Endothelial cell (in vitro differentiated cells): ENCODE results near the gene APBA2. TPM values are rescaled to one million over a fixed set of nuclear protein-coding genes. Genes with fewer than 3 reads are reported as not detected.

ENCODE experiments used
- DNase-seq: peaks from one replicate; pipeline ENCODE4 v3.0.0; 2021; ENCODE audit warnings: low spot score
- H3K27ac Mint-ChIP-seq: one replicate; pipeline ENCODE4 v1.8.0; 2021; ENCODE audit warnings: mixed read lengths, inconsistent platforms; ENCODE audit not compliant: unreplicated experiment
- H3K27me3 Mint-ChIP-seq: one replicate; pipeline ENCODE4 v1.8.0; 2021; ENCODE audit warnings: mild to moderate bottlenecking, moderate library complexity, mixed read lengths, inconsistent platforms; ENCODE audit not compliant: unreplicated experiment
- H3K36me3 Mint-ChIP-seq: one replicate; pipeline ENCODE4 v1.8.0; 2021; ENCODE audit warnings: mild to moderate bottlenecking, low read depth, mixed read lengths, inconsistent platforms; ENCODE audit not compliant: unreplicated experiment
- H3K4me1 Mint-ChIP-seq: one replicate; pipeline ENCODE4 v1.8.0; 2021; ENCODE audit warnings: mild to moderate bottlenecking, mixed read lengths, inconsistent platforms; ENCODE audit not compliant: unreplicated experiment
- H3K4me3 Mint-ChIP-seq: one replicate; pipeline ENCODE4 v1.8.0; 2021; ENCODE audit warnings: mild to moderate bottlenecking, mixed read lengths, inconsistent platforms; ENCODE audit not compliant: unreplicated experiment
- H3K9me3 Mint-ChIP-seq: one replicate; pipeline ENCODE4 v1.8.0; 2021; ENCODE audit warnings: mixed read lengths, inconsistent platforms; ENCODE audit not compliant: unreplicated experiment
- CTCF ChIP-seq: fragments of 200-600 bp; sonication (generic); IDR thresholded peaks from one replicate; pipeline ENCODE4 v1.5.0; 2021; ENCODE audit warnings: antibody characterized with exemption; ENCODE audit not compliant: unreplicated experiment
- total RNA-seq: library from RNA; stranded (reverse); fragmentation: NEBNext Ultra II Directional; extraction: Animal tissue kit (Norgen Biotek cat#: 25700); gene quantifications from one replicate; pipeline ENCODE4 v1.2.1, GENCODE V29; 2021; ENCODE audit not compliant: unreplicated experiment

APBA2 gene
- total RNA-seq, 1 donor from 2014 or later = 33.1 TPM

GRCh38 chr15:28935316-28935715 lies 49.5 kb downstream of the APBA2 start:
- peak; percentile 37 for DNase-seq

GRCh38 chr15:28936081-28936480 lies 50.3 kb downstream of the APBA2 start:
- peaks cover 10% of the 10 kb centered on the region for H3K27me3 Mint-ChIP-seq
- TF ChIP-seq CTCF = no peak
- no peak overlapping the region for H3K27ac Mint-ChIP-seq
- peaks cover 22% of the 10 kb centered on the region for H3K4me1 Mint-ChIP-seq
- no peak overlapping the region for H3K4me3 Mint-ChIP-seq
- no peaks in the 10 kb centered on the region for H3K9me3 Mint-ChIP-seq
- peaks cover 21% of the 10 kb centered on the region for H3K36me3 Mint-ChIP-seq
- no peak for DNase-seq

More at GRCh38 chr15:28935316-28935715, 49.5 kb downstream of the APBA2 start:
- Mint-ChIP-seq H3K4me3 (peak overlapping the region; percentile 56), H3K4me1 (peaks cover 20% of the 10 kb centered on the region), H3K36me3 (peaks cover 21% of the 10 kb centered on the region), H3K27me3 (peaks cover 10% of the 10 kb centered on the region), H3K9me3 (no peaks in the 10 kb centered on the region), H3K27ac (no peak overlapping the region)
- peak; percentile 34 for TF ChIP-seq CTCF

GRCh38 chr15:28936481-28936881 lies 50.7 kb downstream of the APBA2 start:
- Mint-ChIP-seq H3K4me3 (no peak overlapping the region), H3K36me3 (peaks cover 18% of the 10 kb centered on the region), H3K27me3 (peaks cover 10% of the 10 kb centered on the region), H3K4me1 (peaks cover 24% of the 10 kb centered on the region), H3K9me3 (no peaks in the 10 kb centered on the region), H3K27ac (no peak overlapping the region)
- DNase-seq = no peak
- TF ChIP-seq CTCF = no peak

GRCh38 chr15:28937271-28937670 lies 51.5 kb downstream of the APBA2 start:
- Mint-ChIP-seq H3K4me3 (no peak overlapping the region), H3K27ac (no peak overlapping the region), H3K9me3 (no peaks in the 10 kb centered on the region), H3K36me3 (peaks cover 15% of the 10 kb centered on the region), H3K27me3 (peaks cover 10% of the 10 kb centered on the region), H3K4me1 (peaks cover 26% of the 10 kb centered on the region)
- DNase-seq = no peak
- TF ChIP-seq CTCF = no peak

GRCh38 chr15:28942046-28942445 lies 56.3 kb downstream of the APBA2 start:
- H3K27me3 Mint-ChIP-seq = peaks cover 2% of the 10 kb centered on the region
- peak overlapping the region; percentile 51 for H3K4me3 Mint-ChIP-seq
- TF ChIP-seq CTCF = no peak
- peak overlapping the region; percentile 21 for H3K27ac Mint-ChIP-seq
- peaks cover 15% of the 10 kb centered on the region for H3K4me1 Mint-ChIP-seq
- peaks cover 18% of the 10 kb centered on the region for H3K36me3 Mint-ChIP-seq
- no peak for DNase-seq
- H3K9me3 Mint-ChIP-seq = no peaks in the 10 kb centered on the region
